Activated CD4-positive, alpha-beta memory T cell treated with anti-CD3 and anti-CD28 coated beads for 36 hours (primary cell): ENCODE measurements around the gene NEK4. TPM values are rescaled to one million over a fixed set of nuclear protein-coding genes. Genes with fewer than 3 reads are reported as not detected.

Source experiments
- CTCF ChIA-PET: fragments of 350-600 bp; sonication (Branson Sonifier 250); formaldehyde crosslinking; loops from one replicate; lab custom pipeline; 2021; ENCODE audit warnings: antibody characterized with exemption, inconsistent platforms; lab: Charles Lee
- POLR2A ChIA-PET: fragments of 350-600 bp; sonication (Branson Sonifier 250); formaldehyde crosslinking; loops from one replicate; lab custom pipeline; 2021; ENCODE audit warnings: antibody characterized with exemption; lab: Charles Lee
- DNase-seq: peaks from one replicate; pipeline ENCODE4 v3.0.0-alpha.2; 2020
- H3K27ac Mint-ChIP-seq: one replicate; pipeline ENCODE4 v1.8.0; 2021; ENCODE audit warnings: mixed read lengths
- H3K27me3 Mint-ChIP-seq: one replicate; pipeline ENCODE4 v1.8.0; 2021; ENCODE audit warnings: mixed read lengths
- H3K36me3 Mint-ChIP-seq: one replicate; pipeline ENCODE4 v1.8.0; 2021; ENCODE audit warnings: mixed read lengths
- H3K4me1 Mint-ChIP-seq: one replicate; pipeline ENCODE4 v1.8.0; 2021; ENCODE audit warnings: low read depth, mixed read lengths
- H3K4me3 Mint-ChIP-seq: one replicate; pipeline ENCODE4 v1.8.0; 2021; ENCODE audit warnings: mild to moderate bottlenecking, mixed read lengths
- H3K9me3 Mint-ChIP-seq: one replicate; pipeline ENCODE4 v1.8.0; 2021; ENCODE audit warnings: mixed read lengths
- intact Hi-C: fragments of 100-400 bp; cut with micrococcal nuclease; formaldehyde crosslinking; loops from one replicate; pipeline ENCODE4 v1.15.1; 2023
- total RNA-seq, 2 experiments: library from RNA; stranded (reverse); gene quantifications; one replicate each; pipeline ENCODE4 v1.2.3, GENCODE V29; 2021

Gene NEK4
- total RNA-seq, 2 experiments from 2014 or later, result 16.9 to 21.7 TPM

- Mint-ChIP-seq H3K36me3 (peaks cover 31% of the 10 kb centered on the region), H3K9me3 (no peaks in the 10 kb centered on the region), H3K27me3 (no peaks in the 10 kb centered on the region), H3K4me3 (no peak overlapping the region), H3K4me1 (peaks cover 5% of the 10 kb centered on the region), H3K27ac (no peak overlapping the region)
- no peak for DNase-seq
- intact Hi-C loops, result no loop called here
- POLR2A ChIA-PET, result no interaction called here
- CTCF ChIA-PET, result no interaction called here
These were observed 107.6 kb downstream of the NEK4 start for GRCh38 chr3:52663098-52663497.

DNA sequence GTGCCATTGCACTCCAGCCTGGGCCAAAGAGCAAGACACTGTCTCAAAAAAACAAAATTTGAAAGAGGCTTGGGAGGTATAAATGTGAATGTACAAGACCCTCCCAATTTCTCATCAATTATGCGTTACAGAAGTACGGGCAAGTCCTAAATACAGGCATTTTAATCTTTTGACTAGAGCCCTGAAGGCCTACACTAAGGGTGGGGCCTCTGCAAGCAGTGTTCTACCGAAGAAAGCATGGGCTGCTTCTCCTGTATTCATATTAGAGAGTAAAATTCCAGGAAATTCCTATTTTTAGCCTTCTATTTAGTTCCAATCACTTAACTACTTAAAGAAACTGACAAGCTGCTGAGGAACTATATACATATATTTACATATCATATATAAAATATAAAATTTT is 110.7 kb downstream of the NEK4 start:
- Mint-ChIP-seq H3K27ac (no peak overlapping the region), H3K4me1 (peaks cover 12% of the 10 kb centered on the region)
- POLR2A ChIA-PET, result no interaction called here

More for the DNA sequence above, 110.7 kb downstream of the NEK4 start:
- no peaks in the 10 kb centered on the region for H3K9me3 Mint-ChIP-seq
- DNase-seq, result no peak
- H3K4me3 Mint-ChIP-seq, result no peak overlapping the region
- H3K36me3 Mint-ChIP-seq, result peaks cover 41% of the 10 kb centered on the region
- intact Hi-C loops, result no loop called here
- CTCF ChIA-PET, result no interaction called here
- no peaks in the 10 kb centered on the region for H3K27me3 Mint-ChIP-seq

Other genes with a start within 250 kb of the NEK4 start
- 10 to 100 TPM; 46.9 to 49.5 TPM for gene NT5DC2, start 237.1 kb downstream of the NEK4 start, total RNA-seq
- gene UQCC5, start 234.3 kb downstream of the NEK4 start, total RNA-seq, result 10 to 100 TPM; 12.9 to 13.3 TPM
- gene PBRM1, start 85.0 kb downstream of the NEK4 start, total RNA-seq, result 10 to 100 TPM; 52.3 to 59.2 TPM
- 100 to 1,000 TPM; 167 to 172 TPM for gene GNL3, start 84.9 kb downstream of the NEK4 start, total RNA-seq
- 10 to 100 TPM; 34.1 to 36.9 TPM for gene GLT8D1, start 65.1 kb downstream of the NEK4 start, total RNA-seq
- gene SPCS1, start 64.8 kb downstream of the NEK4 start, total RNA-seq, result 100 to 1,000 TPM; 132 TPM
- gene ITIH1, start 6.7 kb upstream of the NEK4 start, total RNA-seq, result not detected
- not detected for gene ITIH3, start 23.9 kb upstream of the NEK4 start, total RNA-seq
- gene ITIH4, start 59.7 kb upstream of the NEK4 start, total RNA-seq, result 1 to 10 TPM; 4.3 to 6.3 TPM
- gene MUSTN1, start 64.1 kb upstream of the NEK4 start, total RNA-seq, result 1 to 10 TPM in 1 of 2 experiments, not detected in 1; 1.1 TPM
- 10 to 100 TPM; 13.0 to 18.3 TPM for gene STIMATE, start 126.6 kb upstream of the NEK4 start, total RNA-seq